HEK293T (cell line): ENCODE data around the gene CCDC63.
"Not testable (repeated sequence)": the region's sequence is repeated elsewhere in the genome, so short reads cannot be mapped to it uniquely, and the experiment has no call there.

Experiments
- BHLHE40 ChIP-seq: fragments of 450-650 bp; IDR thresholded peaks from 2 replicates; pipeline ENCODE4 v1.6.1; 2016; ENCODE audit warnings: mild to moderate bottlenecking, moderate library complexity, borderline replicate concordance
- CTBP1 ChIP-seq: fragments of 450-650 bp; IDR thresholded peaks from 2 replicates; pipeline ENCODE4 v1.6.1; 2016; ENCODE audit warnings: borderline replicate concordance
- ELF4 ChIP-seq: fragments of 450-650 bp; IDR thresholded peaks from 2 replicates; pipeline ENCODE4 v1.6.1; 2017; ENCODE audit warnings: antibody characterized with exemption
- FOXK2 ChIP-seq: fragments of 450-650 bp; IDR thresholded peaks from 2 replicates; pipeline ENCODE4 v1.6.1; 2016; ENCODE audit warnings: mild to moderate bottlenecking
- FOXM1 ChIP-seq: fragments of 450-650 bp; IDR thresholded peaks from 2 replicates; pipeline ENCODE4 v1.6.1; 2017; ENCODE audit warnings: mild to moderate bottlenecking, borderline replicate concordance
- NFRKB ChIP-seq: fragments of 450-650 bp; IDR thresholded peaks from 2 replicates; pipeline ENCODE4 v1.6.1; 2016; ENCODE audit warnings: mild to moderate bottlenecking, moderate library complexity
- PKNOX1 ChIP-seq: fragments of 450-650 bp; IDR thresholded peaks from 2 replicates; pipeline ENCODE4 v1.6.1; 2016
- SP1 ChIP-seq: fragments of 450-650 bp; IDR thresholded peaks from 2 replicates; pipeline ENCODE4 v1.6.1; 2017
- ZNF384 ChIP-seq: fragments of 450-650 bp; IDR thresholded peaks from 2 replicates; pipeline ENCODE4 v1.6.1; 2016

GRCh38 chr12:110950867-110951266 is 104.1 kb downstream of the CCDC63 start:
- not testable (repeated sequence) for TF ChIP-seq ELF4, SP1, BHLHE40, FOXK2, FOXM1, PKNOX1, ZNF384, CTBP1, NFRKB
